ENCODE measurements around the gene IMPG1. TPM values are rescaled to one million over a fixed set of nuclear protein-coding genes. Genes with fewer than 3 reads are reported as not detected.
"Not testable (repeated sequence)": the region's sequence is repeated elsewhere in the genome, so short reads cannot be mapped to it uniquely, and the experiment has no call there.

IMPG1 gene
- total RNA-seq, 1 donor from 2014 or later, result not detected

- ATAC-seq; intact Hi-C loops (cut with DNase I); DNase-seq (ENCODE audit: low spot score): not testable (repeated sequence)
Observed at GRCh38 chr6:75905129-75905528, 167.3 kb downstream of the IMPG1 start.

DNA sequence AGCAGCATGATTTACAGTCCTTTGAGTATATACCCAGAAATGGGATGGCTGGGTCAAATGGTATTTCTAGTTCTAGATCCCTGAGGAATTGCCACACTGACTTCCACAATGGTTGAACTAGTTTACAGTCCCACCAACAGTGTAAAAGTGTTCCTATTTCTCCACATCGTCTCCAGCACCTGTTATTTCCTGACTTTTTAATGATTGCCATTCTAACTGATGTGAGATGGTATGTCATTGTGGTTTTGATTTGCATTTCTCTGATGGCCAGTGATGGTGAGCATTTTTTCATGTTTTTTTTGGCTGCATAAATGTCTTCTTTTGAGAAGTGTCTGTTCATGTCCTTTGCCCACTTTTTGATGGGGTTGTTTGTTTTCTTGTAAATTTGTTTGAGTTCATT lies 172.2 kb downstream of the IMPG1 start:
- ATAC-seq; DNase-seq (ENCODE audit: low spot score); intact Hi-C loops (cut with DNase I): not testable (repeated sequence)

DNA sequence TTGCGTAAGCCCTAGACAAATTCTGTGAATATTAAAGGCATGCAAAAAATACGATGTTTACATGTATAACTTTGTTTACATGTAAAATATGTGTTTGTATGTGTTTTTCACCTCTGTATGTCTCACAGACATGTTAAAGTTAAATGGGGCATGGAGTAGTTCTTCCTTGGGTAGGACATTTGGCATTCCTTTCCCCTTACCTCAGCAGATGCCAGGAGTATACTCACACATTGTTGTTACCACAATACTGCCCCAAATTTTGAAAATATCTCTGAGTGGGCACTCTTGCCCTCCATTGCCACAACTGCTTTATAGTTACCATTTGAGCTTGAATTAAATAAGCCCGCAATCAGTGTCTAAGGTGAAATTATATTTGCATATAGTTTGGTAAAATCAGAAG lies 175.9 kb downstream of the IMPG1 start:
- intact Hi-C loops (cut with DNase I), result no loop called here
- ATAC-seq (no peak), DNase-seq (ENCODE audit: low spot score) (no peak)

DNA sequence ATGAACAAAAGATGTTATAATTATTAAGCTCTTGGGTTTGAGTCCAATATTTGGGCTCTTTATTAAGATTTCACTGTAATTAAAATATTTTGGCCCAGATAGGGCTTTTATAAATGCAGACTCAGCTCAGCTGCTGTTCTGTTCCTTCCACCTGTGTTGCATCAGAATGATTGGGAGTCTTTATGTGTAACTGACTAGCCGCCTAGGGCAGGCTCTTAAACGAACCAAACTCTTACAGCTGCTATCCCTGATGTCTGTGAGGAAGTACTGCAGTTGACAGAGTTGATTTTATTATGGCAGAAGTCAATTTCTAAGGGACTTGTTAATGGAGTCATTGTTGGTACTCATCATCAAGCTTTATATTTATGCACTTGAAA lies 178.7 kb downstream of the IMPG1 start:
- intact Hi-C loops (cut with DNase I), result no loop called here
- ATAC-seq, result no peak
- DNase-seq (ENCODE audit: low spot score), result no peak

- DNase-seq (ENCODE audit: low spot score) (no peak), ATAC-seq (peak; percentile 51)
- intact Hi-C loops (cut with DNase I), result no loop called here
Observed at GRCh38 chr6:75893058-75893775, 179.2 kb downstream of the IMPG1 start.

DNA sequence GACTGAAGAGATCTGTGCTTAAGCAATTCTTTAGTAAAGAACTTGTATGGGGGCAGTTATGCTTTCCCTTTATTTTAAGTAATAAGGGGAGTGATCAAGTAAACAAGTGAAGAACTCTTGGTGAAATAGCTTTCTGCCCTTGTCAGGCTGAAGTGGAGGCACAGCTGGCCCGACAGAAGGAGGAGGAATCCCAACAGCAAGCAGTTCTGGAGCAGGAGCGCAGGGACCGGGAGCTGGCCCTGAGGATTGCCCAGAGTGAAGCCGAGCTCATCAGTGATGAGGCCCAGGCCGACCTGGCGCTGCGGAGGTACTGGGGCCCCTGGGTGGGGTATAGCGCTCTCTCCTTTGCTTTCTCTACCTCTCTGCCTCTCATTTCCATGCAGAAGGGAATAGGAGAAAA lies 180.1 kb downstream of the IMPG1 start:
- ATAC-seq (no peak), DNase-seq (ENCODE audit: low spot score) (no peak)
- intact Hi-C loops (cut with DNase I), result no loop called here

- ATAC-seq, result no peak
- no peak for DNase-seq (ENCODE audit: low spot score)
- intact Hi-C loops (cut with DNase I), result no loop called here
Observed at GRCh38 chr6:75884822-75885221, 187.6 kb downstream of the IMPG1 start.

DNA sequence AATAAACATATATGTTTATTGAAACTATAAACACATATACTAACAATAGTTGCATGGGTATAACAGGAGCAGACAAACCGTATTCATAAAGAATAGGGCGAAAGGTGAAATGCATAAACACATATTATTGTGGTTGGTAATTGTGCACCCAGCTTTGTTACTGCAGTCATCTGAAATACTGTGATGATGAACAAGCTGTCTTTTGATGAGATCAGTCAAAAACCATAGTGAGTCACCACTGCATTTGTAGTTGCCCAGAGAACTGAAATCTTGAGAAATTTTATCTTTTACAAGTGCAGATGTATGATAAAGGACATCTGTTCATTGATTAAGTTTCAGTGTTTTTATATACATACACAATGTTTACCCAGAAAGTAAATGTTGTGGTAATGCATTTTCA lies 189.7 kb downstream of the IMPG1 start:
- no peak for ATAC-seq
- intact Hi-C loops (cut with DNase I), result no loop called here
- no peak for DNase-seq (ENCODE audit: low spot score)

- intact Hi-C loops (cut with DNase I), result no loop called here
- no peak for ATAC-seq
- no peak for DNase-seq (ENCODE audit: low spot score)
Observed at GRCh38 chr6:75880305-75880704, 192.2 kb downstream of the IMPG1 start.

DNA sequence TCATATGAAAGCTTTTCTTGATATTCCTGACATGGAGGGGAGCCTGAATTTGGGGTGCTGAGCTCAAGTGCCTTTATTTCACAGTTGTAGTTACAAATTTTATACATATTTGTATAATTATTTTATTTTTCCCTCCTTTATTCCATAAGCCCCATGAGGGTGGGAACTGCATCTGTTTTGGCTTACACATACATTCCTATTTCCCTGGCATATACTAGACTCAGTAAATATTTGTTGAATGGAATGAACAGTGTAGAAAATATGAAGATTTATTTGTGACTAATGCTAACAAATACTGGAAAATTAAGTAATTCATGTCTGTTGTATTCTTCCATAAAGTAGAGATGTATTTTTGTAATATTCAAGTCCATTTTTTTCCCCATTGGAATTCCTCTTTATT lies 196.3 kb downstream of the IMPG1 start:
- intact Hi-C loops (cut with DNase I), result no loop called here
- ATAC-seq (no peak), DNase-seq (ENCODE audit: low spot score) (no peak)

DNA sequence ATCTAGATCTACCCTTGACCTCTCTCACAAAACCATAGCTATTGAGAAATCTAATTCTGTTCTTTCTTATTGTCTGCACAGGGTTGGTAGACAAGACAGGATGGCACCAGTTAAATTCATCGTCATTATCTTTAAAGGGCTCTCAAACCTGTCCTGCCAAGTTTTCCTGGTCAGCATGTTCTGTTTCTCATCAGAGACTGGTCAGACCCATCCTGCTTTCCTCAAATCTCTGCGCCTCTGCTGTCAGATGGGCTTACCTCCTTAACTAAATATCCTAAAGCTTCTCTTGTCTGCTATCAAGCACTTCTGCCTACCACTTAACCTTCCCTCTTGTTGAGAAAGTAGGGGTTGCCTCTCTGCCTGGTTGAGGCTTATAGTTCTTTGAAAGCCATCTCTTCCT lies 198.2 kb downstream of the IMPG1 start:
- ATAC-seq, result no peak
- intact Hi-C loops (cut with DNase I), result no loop called here
- DNase-seq (ENCODE audit: low spot score), result no peak
